HEK293 (cell line): ENCODE results near the gene ARHGAP5.
A peak's percentile ranks its signal among the peaks of the same experiment; 100 is the strongest.
"Not testable (repeated sequence)": the region's sequence is repeated elsewhere in the genome, so short reads cannot be mapped to it uniquely, and the experiment has no call there.

Source experiments
- CTCF ChIA-PET: fragments of 350-600 bp; formaldehyde crosslinking; extraction: SDS; loops from one replicate; lab custom pipeline; 2021; ENCODE audit warnings: antibody characterized with exemption; lab: Yijun Ruan, JAX
- POLR2A ChIA-PET: fragments of 300-600 bp; formaldehyde crosslinking; extraction: SDS; loops from one replicate; lab custom pipeline; 2020; ENCODE audit warnings: antibody characterized with exemption, inconsistent platforms; lab: Yijun Ruan, JAX
- H3K27ac ChIP-seq: fragments of 200-500 bp; sonication (Bioruptor generic); 2 replicates; pipeline ENCODE4 v1.5.1; 2014; ENCODE audit warnings: low read depth, low read length, control low read depth, inconsistent platforms; ENCODE audit errors: extremely low read depth
- H3K36me3 ChIP-seq, 2 experiments: fragments of 200-500 bp in 1 of 2; sonication (Bioruptor generic) in 1 of 2; 1 replicate in 1 of 2; 2 replicates in 1 of 2; pipeline ENCODE4 v1.5.1; 2014 to 2017; ENCODE audit warnings: inconsistent platforms in 2 of 2, low read length in 2 of 2; ENCODE audit not compliant: control insufficient read depth in 2 of 2, insufficient read depth in 1 of 2
- H3K4me1 ChIP-seq: fragments of 200-500 bp; sonication (Bioruptor generic); 2 replicates; pipeline ENCODE4 v1.5.1; 2014; ENCODE audit warnings: mild to moderate bottlenecking, low read length, inconsistent platforms; ENCODE audit not compliant: control insufficient read depth, insufficient read depth
- H3K4me3 ChIP-seq: 2 replicates; pipeline ENCODE4 v1.5.1; 2011; ENCODE audit warnings: low read depth, mild to moderate bottlenecking, control low read depth, low read length, moderate library complexity
- H3K9me3 ChIP-seq: fragments of 200-500 bp; sonication (Bioruptor generic); 2 replicates; pipeline ENCODE4 v1.5.1; 2014; ENCODE audit warnings: low read depth, low read length, inconsistent platforms; ENCODE audit not compliant: control insufficient read depth, insufficient read depth
- KLF16 ChIP-seq: fragments of 450-650 bp; formaldehyde crosslinking; IDR thresholded peaks from 2 replicates; pipeline ENCODE4 v1.5.1; 2017; ENCODE audit warnings: missing biosample characterization, missing genetic modification characterization
- MYNN ChIP-seq: fragments of 450-650 bp; formaldehyde crosslinking; IDR thresholded peaks from 2 replicates; pipeline ENCODE4 v1.5.1; 2016; ENCODE audit warnings: missing biosample characterization, missing genetic modification characterization, borderline replicate concordance
- PRDM6 ChIP-seq: fragments of 450-650 bp; formaldehyde crosslinking; IDR thresholded peaks from 2 replicates; pipeline ENCODE4 v1.5.1; 2017; ENCODE audit warnings: missing biosample characterization, missing genetic modification characterization
- SALL2 ChIP-seq: fragments of 450-650 bp; formaldehyde crosslinking; IDR thresholded peaks from 2 replicates; pipeline ENCODE4 v1.5.0; 2017; ENCODE audit warnings: missing biosample characterization, mild to moderate bottlenecking, missing genetic modification characterization, borderline replicate concordance
- ZBTB7A ChIP-seq: fragments of 450-650 bp; formaldehyde crosslinking; IDR thresholded peaks from 2 replicates; pipeline ENCODE4 v1.5.1; 2016; ENCODE audit warnings: low read depth, missing biosample characterization, missing genetic modification characterization
- ZBTB8A ChIP-seq: fragments of 450-650 bp; formaldehyde crosslinking; IDR thresholded peaks from 2 replicates; pipeline ENCODE4 v1.5.1; 2016; ENCODE audit warnings: missing biosample characterization, missing genetic modification characterization
- ZNF133 ChIP-seq: fragments of 450-650 bp; formaldehyde crosslinking; IDR thresholded peaks from 2 replicates; pipeline ENCODE4 v1.5.1; 2016; ENCODE audit warnings: missing biosample characterization, missing genetic modification characterization
- ZNF138 ChIP-seq: fragments of 450-650 bp; formaldehyde crosslinking; IDR thresholded peaks from 2 replicates; pipeline ENCODE4 v1.5.1; 2016; ENCODE audit warnings: missing biosample characterization, missing genetic modification characterization, borderline replicate concordance
- ZNF146 ChIP-seq: fragments of 450-650 bp; formaldehyde crosslinking; IDR thresholded peaks from 2 replicates; pipeline ENCODE4 v1.5.1; 2016; ENCODE audit warnings: missing biosample characterization, missing genetic modification characterization
- ZNF426 ChIP-seq: fragments of 450-650 bp; formaldehyde crosslinking; IDR thresholded peaks from 2 replicates; pipeline ENCODE4 v1.5.1; 2017; ENCODE audit warnings: missing biosample characterization, missing genetic modification characterization, mild to moderate bottlenecking, inconsistent platforms, moderate library complexity
- ZNF501 ChIP-seq: fragments of 450-650 bp; formaldehyde crosslinking; IDR thresholded peaks from 2 replicates; pipeline ENCODE4 v1.5.1; 2016; ENCODE audit warnings: missing biosample characterization, missing genetic modification characterization
- ZNF513 ChIP-seq: fragments of 450-650 bp; IDR thresholded peaks from 2 replicates; pipeline ENCODE4 v1.5.1; 2018; ENCODE audit warnings: missing biosample characterization, missing genetic modification characterization
- ZNF624 ChIP-seq: fragments of 450-650 bp; formaldehyde crosslinking; IDR thresholded peaks from 2 replicates; pipeline ENCODE4 v1.5.1; 2017; ENCODE audit warnings: missing biosample characterization, missing genetic modification characterization
- ZNF626 ChIP-seq: fragments of 450-650 bp; sonication (Bioruptor Pico); formaldehyde crosslinking; IDR thresholded peaks from 2 replicates; pipeline ENCODE4 v1.5.1; 2018; ENCODE audit warnings: missing biosample characterization, missing genetic modification characterization, inconsistent platforms
- ZNF707 ChIP-seq: fragments of 450-650 bp; formaldehyde crosslinking; IDR thresholded peaks from 2 replicates; pipeline ENCODE4 v1.5.1; 2016; ENCODE audit warnings: missing biosample characterization, missing genetic modification characterization
- ZNF843 ChIP-seq: fragments of 450-650 bp; formaldehyde crosslinking; IDR thresholded peaks from 2 replicates; pipeline ENCODE4 v1.5.1; 2016; ENCODE audit warnings: missing biosample characterization, missing genetic modification characterization
- ZSCAN5A ChIP-seq: fragments of 450-650 bp; formaldehyde crosslinking; IDR thresholded peaks from 2 replicates; pipeline ENCODE4 v1.5.1; 2016; ENCODE audit warnings: missing biosample characterization, missing genetic modification characterization
- TF ChIP-seq, protein P1 (sequence below): fragments of 450-650 bp; formaldehyde crosslinking; IDR thresholded peaks from 2 replicates; pipeline ENCODE4 v1.5.1; 2016; ENCODE audit warnings: missing biosample characterization, missing genetic modification characterization
- TF ChIP-seq, protein P2 (sequence below): fragments of 450-650 bp; formaldehyde crosslinking; IDR thresholded peaks from 2 replicates; pipeline ENCODE4 v1.5.1; 2016; ENCODE audit warnings: missing biosample characterization, missing genetic modification characterization
- TF ChIP-seq, protein P3 (sequence below): fragments of 450-650 bp; formaldehyde crosslinking; IDR thresholded peaks from 2 replicates; pipeline ENCODE4 v1.5.1; 2016; ENCODE audit warnings: missing biosample characterization, missing genetic modification characterization, borderline replicate concordance

ARHGAP5 gene

DNA sequence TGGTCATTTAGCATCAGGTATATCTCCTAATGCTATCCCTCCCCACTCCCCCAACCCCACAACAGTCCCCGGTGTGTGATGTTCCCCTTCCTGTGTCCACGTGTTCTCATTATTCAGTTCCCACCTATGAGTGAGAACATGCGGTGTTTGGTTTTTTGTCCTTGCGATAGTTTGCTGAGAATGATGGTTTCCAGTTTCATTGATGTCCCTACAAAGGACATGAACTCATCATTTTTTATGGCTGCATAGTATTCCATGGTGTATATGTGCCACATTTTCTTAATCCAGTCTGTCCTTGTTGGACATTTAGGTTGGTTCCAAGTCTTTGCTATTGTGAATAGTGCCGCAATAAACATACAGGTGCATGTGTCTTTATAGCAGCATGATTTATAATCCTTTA, 54.6 kb downstream of the ARHGAP5 start:
- TF ChIP-seq ZNF146 (tag by site-specific recombination), result peak; percentile 93
- peaks cover 12% of the 10 kb centered on the region for H3K4me1 ChIP-seq
- H3K27ac ChIP-seq, POLR2A ChIA-PET, H3K36me3 ChIP-seq, CTCF ChIA-PET, H3K4me3 ChIP-seq, H3K9me3 ChIP-seq: not testable (repeated sequence)

DNA sequence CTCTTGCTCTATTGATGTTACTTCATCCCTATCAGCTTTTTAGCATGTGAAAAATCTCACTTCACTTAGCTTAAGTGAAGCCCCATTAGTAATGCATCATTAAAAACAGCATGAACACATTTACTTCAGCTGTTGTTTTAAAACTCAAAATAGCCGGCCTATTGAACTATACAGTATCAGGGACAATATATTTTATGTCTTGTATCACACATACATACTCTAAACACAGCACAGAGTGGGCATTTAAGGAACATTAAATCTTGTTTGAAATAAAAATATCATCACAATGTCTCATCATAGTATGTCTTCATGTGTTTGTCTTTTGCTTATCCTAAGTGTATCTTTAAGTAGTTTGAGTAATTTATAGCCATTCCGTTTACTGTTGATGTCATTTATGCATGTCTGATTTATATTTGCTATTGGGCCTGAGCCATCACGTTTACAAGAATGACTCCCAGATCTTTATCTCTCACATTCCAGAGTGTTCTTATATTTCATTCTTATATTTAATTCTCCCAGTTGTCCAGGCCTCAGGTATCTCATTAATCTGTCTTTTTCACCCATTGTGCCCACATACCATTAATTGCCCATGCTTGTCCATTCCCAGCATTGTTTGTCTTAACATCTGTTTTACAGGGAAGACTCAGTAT, 57.5 kb downstream of the ARHGAP5 start:
- no peaks in the 10 kb centered on the region; the same call in 1 of the 2 replicates for H3K9me3 ChIP-seq
- CTCF ChIA-PET, result no interaction called here
- no peak overlapping the region for H3K4me3 ChIP-seq
- POLR2A ChIA-PET, result interaction anchor here (0.9 kb wide), 1 partner anchor 58 kb away, joined by 6 read pairs; the partner anchor contains the start of gene ARHGAP5
- peaks cover 4 to 5% of the 10 kb centered on the region in 2 experiments; a peak in 2 of 3 replicates for H3K36me3 ChIP-seq
- H3K4me1 ChIP-seq, result peaks cover 12% of the 10 kb centered on the region
- peak overlapping the region; percentile 35 for H3K27ac ChIP-seq
- peak; percentile 89 for TF ChIP-seq ZBTB7A
- peak; percentile 27; the same call in 1 of the 2 replicates for TF ChIP-seq ZNF133 (tag by site-specific recombination)
- no peak for TF ChIP-seq ZNF624
- peak; percentile 96 for TF ChIP-seq SALL2 (tag by site-specific recombination)
- no peak for TF ChIP-seq ZSCAN5A (tag by site-specific recombination)
- TF ChIP-seq ZNF626 (tag by site-specific recombination), result 0 out of 2 replicates have a peak, but pooled peaks have one; percentile 44
- TF ChIP-seq ZNF707 (tag by site-specific recombination), result no peak
- peak; percentile 92 for TF ChIP-seq ZNF501 (tag by site-specific recombination)
- peak; percentile 16; the same call in 1 of the 2 replicates for TF ChIP-seq ZNF426 (tag by site-specific recombination)
- peak; percentile 74 for TF ChIP-seq ZNF513
- peak; percentile 100 for TF ChIP-seq ZNF843
- TF ChIP-seq, protein P1, sequence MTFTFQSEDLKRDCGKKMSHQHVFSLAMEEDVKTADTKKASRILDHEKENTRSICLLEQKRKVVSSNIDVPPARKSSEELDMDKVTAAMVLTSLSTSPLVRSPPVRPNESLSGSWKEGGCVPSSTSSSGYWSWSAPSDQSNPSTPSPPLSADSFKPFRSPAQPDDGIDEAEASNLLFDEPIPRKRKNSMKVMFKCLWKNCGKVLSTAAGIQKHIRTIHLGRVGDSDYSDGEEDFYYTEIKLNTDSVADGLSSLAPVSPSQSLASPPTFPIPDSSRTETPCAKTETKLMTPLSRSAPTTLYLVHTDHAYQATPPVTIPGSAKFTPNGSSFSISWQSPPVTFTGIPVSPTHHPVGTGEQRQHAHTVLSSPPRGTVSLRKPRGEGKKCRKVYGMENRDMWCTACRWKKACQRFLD, result no peak
- TF ChIP-seq, protein P2, sequence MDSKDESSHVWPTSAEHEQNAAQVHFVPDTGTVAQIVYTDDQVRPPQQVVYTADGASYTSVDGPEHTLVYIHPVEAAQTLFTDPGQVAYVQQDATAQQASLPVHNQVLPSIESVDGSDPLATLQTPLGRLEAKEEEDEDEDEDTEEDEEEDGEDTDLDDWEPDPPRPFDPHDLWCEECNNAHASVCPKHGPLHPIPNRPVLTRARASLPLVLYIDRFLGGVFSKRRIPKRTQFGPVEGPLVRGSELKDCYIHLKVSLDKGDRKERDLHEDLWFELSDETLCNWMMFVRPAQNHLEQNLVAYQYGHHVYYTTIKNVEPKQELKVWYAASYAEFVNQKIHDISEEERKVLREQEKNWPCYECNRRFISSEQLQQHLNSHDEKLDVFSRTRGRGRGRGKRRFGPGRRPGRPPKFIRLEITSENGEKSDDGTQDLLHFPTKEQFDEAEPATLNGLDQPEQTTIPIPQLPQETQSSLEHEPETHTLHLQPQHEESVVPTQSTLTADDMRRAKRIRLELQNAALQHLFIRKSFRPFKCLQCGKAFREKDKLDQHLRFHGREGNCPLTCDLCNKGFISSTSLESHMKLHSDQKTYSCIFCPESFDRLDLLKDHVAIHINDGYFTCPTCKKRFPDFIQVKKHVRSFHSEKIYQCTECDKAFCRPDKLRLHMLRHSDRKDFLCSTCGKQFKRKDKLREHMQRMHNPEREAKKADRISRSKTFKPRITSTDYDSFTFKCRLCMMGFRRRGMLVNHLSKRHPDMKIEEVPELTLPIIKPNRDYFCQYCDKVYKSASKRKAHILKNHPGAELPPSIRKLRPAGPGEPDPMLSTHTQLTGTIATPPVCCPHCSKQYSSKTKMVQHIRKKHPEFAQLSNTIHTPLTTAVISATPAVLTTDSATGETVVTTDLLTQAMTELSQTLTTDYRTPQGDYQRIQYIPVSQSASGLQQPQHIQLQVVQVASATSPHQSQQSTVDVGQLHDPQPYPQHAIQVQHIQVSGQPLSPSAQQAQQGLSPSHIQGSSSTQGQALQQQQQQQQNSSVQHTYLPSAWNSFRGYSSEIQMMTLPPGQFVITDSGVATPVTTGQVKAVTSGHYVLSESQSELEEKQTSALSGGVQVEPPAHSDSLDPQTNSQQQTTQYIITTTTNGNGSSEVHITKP, result peak; percentile 64; the same call in 1 of the 2 replicates
- TF ChIP-seq, protein P3, sequence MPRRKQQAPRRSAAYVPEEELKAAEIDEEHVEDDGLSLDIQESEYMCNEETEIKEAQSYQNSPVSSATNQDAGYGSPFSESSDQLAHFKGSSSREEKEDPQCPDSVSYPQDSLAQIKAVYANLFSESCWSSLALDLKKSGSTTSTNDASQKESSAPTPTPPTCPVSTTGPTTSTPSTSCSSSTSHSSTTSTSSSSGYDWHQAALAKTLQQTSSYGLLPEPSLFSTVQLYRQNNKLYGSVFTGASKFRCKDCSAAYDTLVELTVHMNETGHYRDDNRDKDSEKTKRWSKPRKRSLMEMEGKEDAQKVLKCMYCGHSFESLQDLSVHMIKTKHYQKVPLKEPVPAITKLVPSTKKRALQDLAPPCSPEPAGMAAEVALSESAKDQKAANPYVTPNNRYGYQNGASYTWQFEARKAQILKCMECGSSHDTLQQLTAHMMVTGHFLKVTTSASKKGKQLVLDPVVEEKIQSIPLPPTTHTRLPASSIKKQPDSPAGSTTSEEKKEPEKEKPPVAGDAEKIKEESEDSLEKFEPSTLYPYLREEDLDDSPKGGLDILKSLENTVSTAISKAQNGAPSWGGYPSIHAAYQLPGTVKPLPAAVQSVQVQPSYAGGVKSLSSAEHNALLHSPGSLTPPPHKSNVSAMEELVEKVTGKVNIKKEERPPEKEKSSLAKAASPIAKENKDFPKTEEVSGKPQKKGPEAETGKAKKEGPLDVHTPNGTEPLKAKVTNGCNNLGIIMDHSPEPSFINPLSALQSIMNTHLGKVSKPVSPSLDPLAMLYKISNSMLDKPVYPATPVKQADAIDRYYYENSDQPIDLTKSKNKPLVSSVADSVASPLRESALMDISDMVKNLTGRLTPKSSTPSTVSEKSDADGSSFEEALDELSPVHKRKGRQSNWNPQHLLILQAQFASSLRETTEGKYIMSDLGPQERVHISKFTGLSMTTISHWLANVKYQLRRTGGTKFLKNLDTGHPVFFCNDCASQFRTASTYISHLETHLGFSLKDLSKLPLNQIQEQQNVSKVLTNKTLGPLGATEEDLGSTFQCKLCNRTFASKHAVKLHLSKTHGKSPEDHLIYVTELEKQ (tag by site-specific recombination), result peak; percentile 85
- peak; percentile 82 for TF ChIP-seq ZBTB8A (tag by site-specific recombination)
- TF ChIP-seq KLF16 (tag by site-specific recombination), result peak; percentile 95
- TF ChIP-seq MYNN (tag by site-specific recombination), result no peak
- peak; percentile 99 for TF ChIP-seq PRDM6 (tag by site-specific recombination)
- no peak for TF ChIP-seq ZNF138 (tag by site-specific recombination)
